LNCAP (cell line): ENCODE results near the gene ITSN1.

Experiments used
- TF ChIP-seq, protein P1 (sequence below): fragments of 450-650 bp; IDR thresholded peaks from 2 replicates; pipeline ENCODE4 v1.5.1; 2017; ENCODE audit warnings: mild to moderate bottlenecking

The ITSN1 gene

DNA sequence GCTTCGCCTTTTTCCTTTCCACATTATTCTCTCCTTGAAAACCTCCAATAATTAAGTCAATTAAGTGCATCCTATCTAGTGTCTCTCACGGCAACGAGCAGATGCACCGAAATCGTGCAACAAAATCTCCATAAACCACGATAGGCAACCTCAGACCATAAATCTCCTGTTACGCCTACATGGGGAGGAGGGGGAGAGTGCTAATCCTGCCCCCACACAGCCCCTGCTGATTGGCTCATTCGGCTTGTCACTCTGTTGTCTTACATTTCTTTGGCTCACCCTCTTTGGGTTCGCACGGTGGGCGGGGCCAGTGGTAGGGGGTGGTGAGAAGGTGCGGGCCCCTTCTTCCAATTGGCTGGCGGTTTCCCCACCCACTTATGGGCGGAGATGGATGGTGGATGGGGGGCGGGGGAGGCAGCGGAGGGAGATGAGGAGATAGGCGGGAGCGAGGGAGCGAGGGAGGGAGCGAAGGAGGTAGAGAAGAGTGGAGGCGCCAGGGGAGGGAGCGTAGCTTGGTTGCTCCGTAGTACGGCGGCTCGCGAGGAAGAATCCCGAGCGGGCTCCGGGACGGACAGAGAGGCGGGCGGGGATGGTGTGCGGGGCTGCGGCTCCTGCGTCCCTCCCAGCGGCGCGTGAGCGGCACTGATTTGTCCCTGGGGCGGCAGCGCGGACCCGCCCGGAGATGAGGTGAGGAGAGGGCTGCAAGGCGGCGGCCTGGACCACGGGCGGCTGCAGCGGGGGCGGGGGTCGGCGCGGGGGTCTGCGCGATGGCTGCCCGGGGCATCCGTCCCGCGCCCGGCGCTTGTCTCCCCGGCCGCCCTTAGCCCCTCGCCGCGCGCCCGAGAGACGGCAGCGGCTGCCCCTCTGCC is at the start of gene ITSN1:
ITSN1 (plus strand) TSS at position 475 of the 869 bp plus-strand sequence. CDS start 76,328 bp downstream, outside the sequence.
- TF ChIP-seq, protein P1, sequence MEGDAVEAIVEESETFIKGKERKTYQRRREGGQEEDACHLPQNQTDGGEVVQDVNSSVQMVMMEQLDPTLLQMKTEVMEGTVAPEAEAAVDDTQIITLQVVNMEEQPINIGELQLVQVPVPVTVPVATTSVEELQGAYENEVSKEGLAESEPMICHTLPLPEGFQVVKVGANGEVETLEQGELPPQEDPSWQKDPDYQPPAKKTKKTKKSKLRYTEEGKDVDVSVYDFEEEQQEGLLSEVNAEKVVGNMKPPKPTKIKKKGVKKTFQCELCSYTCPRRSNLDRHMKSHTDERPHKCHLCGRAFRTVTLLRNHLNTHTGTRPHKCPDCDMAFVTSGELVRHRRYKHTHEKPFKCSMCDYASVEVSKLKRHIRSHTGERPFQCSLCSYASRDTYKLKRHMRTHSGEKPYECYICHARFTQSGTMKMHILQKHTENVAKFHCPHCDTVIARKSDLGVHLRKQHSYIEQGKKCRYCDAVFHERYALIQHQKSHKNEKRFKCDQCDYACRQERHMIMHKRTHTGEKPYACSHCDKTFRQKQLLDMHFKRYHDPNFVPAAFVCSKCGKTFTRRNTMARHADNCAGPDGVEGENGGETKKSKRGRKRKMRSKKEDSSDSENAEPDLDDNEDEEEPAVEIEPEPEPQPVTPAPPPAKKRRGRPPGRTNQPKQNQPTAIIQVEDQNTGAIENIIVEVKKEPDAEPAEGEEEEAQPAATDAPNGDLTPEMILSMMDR: no peak

DNA sequence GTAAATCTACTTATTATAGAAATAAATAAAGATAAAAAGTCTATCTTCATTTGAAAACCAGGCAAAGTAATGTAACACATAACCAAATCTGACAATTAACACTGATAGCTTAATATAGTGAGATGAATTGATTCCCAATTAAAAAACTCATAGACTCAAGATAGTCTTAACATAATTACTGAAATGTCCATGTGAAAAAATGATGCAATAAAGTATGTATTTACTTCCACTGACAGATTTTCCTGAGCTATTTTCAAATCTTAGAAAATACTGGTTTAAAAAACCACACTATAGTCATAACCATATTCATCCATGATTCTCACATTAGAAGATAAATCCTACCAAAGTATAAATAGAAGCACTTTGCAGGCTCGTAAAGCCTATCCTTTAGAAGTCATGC is 44.2 kb upstream of the ITSN1 start:
- TF ChIP-seq, protein P1: no peak

DNA sequence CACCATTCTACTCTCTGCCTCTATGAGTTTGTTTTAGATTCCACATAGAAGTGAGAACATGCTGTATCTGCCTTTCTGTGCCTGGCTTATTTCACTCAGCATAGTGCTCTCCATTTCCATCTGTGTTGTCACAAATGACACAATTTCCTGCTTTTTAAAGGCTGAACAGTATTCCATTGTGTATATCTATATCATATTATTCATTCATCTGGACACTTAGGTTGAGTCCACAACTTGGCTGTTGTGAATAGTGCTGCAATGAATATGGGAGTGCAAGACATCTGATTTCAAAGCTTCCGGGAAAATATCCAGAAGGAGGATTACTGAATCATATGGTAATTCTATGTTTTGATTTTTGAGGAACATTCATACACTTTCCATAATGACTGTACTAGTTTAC is 33.7 kb upstream of the ITSN1 start:
- TF ChIP-seq, protein P1: no peak

DNA sequence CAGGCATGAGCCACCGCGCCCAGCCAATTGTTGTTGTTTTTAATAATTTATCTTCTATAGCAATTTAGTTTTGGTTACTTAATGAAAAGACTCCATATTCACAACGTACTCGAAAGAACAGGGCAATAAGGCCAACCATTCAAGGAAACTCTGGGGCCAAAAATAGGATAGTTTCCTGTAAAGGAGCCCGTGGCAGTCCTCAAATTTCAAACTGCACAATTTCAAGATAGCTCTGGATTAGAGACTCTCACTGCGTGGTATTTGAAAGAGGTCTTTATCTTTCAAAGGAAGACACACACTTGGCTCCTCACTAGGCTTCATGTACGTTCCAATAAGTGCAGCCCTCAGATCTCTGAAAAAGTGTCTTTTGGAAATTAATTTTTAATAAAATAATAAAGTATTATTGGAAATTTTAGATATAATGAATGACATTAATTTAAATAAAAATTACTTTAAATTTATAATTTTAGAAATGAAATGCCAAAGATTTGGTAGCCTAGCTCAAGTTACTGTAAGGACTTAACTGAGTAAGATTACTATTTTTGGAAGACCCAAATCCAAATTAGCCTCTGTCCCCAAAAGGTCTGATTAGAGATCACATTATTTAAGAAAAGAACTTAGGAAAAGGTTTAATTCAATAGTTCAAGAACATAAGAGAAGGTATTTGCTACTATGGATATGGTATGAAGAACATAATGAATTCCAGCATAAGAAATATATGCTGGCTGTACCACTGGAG is 31.1 kb upstream of the ITSN1 start:
- TF ChIP-seq, protein P1: no peak

DNA sequence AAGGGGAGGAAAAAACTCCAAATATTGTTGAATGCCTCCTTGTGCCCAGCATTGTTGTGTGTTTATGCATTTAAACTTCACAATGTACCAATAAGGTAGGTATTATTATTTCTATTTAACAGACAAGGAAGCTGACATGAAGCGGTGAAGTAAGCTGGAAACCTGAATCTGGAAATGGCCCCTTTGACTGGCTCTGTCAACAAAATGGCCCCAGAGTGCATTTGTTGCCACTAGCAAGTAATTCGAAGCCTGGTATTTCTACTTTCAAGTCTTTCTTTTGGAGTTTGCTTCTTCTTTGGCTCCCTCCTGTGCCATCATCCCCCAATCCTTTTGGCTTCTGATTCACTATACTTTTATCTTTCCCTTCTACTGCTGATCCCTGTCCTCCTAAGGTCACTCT is 23.9 kb upstream of the ITSN1 start:
- TF ChIP-seq, protein P1: no peak

DNA sequence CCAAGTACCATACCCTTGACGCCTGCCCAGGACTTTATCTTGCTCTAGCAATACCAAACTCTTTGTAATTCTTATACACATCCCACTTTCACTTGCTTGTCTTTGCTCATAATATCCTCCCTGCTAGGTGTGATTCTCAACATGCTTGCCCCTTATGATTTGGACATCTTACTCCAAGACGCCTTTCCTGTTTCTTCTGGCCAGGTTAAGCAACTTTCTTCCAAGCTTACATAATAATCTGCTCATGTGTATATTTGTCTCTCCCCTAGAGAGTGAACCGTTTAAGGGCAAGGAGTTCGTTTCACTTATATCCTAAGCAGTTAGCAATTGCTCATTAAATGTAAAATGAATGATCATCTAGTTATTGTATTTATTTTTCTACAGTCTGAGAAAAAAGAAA is 22.6 kb upstream of the ITSN1 start:
- TF ChIP-seq, protein P1: no peak

DNA sequence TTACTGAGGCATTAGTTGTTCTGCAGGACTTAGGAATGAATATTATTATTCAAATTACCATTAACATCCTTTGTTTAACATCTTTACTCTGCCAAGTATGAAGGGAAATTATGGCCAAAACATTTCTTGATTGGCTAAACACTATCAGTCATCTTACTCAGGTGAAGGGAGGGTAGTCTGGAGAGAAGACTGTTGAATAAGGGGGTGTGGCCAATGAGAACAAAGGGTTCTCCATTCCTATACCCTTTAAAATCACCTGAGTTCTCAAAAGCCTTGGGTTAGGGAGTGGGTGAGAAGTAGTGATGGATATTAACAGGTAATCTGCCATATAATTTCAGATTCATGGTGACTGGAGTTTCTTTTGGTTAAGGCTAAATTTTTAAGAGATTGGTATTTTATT is 20.0 kb upstream of the ITSN1 start:
- TF ChIP-seq, protein P1: no peak
